M059J (cell line): Measurements from ENCODE around the gene NTRK2. TPM values are rescaled to one million over a fixed set of nuclear protein-coding genes. Genes with fewer than 3 reads are reported as not detected.

ENCODE experiments used
- DNase-seq: peaks from one replicate; pipeline ENCODE4 v3.0.0-alpha.2; 2012; ENCODE audit warnings: low read depth
- total RNA-seq: library from RNA; depleted of rRNA; stranded (reverse); fragments of >200 nt; shearing (Covaris generic); gene quantifications from 2 replicates; pipeline ENCODE4 v1.2.3, GENCODE V29; 2014

The NTRK2 gene
- total RNA-seq, 1 experiment from 2014 or later: 1.1 TPM

DNA sequence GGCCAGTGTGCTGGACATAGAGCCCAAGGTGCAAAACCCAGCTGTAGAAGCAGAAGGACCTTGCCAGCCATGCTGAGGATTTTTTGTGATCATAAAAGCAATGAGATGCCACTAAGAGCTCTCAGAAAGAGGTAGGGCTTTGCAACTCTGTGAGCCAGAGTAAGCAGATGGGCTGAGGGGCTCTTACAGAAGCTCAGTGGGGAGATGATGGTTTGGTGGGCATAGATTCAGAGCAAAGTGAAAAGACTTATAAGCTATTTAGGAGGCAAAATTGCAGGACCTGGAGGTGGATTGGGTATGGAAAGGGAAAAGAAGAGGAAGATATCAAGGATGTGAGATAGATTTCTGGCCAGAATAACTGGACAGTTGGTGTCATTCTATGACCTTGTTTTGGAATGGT, 302.0 kb downstream of the NTRK2 start:
- DNase-seq: no peak

DNA sequence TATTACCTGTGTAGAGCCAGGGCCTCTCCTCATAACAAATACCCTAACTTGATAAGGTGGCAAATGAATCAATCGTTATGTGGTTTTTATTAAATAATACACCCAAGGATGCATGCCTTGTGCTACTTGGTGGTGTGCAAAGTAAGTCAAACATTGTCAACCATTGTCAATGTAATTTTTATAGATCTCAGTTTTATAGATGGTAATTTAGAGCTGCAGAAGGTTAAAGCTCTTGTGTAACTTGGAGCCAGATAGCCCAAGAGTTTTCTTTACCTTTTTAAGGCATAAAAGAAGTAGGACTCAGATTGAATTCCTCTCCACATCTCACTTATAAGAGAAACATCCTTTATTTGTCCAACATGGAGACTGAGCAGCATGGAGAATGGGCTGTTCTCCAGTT, 304.7 kb downstream of the NTRK2 start:
- no peak for DNase-seq

DNA sequence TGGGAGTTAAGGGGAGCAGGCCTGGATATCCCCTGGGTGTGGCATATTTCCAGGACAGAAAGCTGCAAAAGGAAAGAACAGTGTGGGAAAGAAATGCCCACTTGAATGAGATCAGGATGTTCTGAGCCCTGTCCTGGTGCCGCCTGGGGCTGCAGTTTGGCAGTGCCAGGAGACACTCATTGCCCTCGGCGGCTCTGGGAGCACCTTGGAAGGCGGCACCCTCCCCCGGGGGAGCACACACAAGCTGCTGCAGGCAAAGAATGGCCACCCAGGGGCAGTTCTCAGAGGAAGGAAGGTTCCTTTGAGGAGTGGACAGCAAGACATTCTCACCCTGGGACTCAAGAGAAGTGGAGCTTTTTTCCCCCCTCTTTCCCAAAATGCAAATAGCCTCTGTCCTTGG, 305.3 kb downstream of the NTRK2 start:
- DNase-seq: peak; percentile 52

DNA sequence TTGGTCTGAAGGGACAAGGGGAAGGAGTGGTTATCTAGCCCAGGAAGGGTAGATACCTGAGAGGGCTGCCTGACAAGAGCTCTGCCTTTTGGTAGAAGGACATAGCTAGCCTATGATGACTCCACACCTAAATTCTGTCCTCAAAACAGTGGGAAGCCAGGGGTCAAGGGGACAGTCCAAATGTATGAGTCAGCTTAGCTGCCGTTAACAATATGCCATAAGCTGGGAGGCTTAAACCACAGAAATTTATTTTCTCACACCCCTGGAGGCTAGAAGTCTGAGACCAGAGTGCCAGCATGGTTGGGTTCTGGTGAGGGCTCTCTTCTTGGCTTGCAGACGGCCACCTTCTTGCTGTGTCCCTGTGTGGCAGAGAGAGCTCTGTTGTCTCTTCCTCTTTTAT, 306.4 kb downstream of the NTRK2 start:
- peak; percentile 96 for DNase-seq

DNA sequence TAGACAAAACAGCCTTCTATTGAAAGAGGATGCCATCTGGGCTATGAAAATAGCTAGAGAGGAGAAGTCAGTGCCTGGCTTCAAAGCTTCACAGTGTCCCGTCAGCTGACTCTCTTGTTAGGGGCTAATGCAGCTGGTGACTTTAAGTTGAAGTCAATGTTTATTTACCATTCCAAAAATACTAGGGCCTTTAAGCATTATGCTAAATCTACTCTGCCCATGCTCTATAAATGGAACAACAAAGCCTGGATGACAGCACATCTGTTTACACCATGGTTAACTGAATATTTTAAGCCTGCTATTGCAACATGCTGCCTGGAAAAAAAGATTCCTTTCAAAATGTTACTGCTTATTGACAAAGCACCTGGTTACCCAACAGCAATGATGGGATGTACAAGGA, 309.1 kb downstream of the NTRK2 start:
- DNase-seq: peak; percentile 55

DNA sequence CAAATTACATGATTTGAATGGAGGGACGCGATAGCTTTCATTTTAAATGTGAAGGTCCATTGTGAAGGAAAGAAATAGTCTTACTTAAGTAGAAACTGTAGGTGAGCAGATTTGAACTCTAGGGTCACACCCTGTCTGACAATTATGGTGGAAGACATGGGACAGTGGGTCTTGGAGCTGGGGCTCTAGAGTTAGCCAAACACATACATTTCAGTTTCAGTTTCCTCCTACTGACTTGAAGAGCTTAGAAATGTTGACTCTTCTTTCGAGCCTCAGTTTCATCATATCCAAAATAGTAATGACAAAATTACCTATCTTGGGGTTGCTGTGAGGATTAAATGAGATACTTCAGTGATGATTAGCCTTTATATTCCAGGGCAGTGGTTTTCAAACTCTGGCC, 314.2 kb downstream of the NTRK2 start:
- DNase-seq: no peak

DNA sequence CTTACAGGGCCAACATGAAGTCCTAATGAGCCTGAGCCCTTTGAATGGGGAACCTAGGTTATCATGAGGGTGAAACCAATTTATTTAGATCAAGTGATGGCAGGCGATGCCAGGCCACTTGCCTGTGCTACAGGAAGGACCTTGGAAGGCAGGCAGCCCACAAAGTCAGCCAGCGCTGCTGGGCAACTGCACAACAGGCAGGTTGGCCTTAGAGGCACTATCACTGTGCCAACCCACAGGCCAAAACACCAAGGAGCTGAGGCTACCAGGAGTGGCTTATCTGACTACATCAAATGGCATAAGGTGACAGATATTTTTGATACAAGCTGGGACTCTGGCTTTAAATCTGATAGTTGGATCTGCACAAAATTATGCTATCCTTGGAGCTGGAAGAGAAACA, 319.1 kb downstream of the NTRK2 start:
- no peak for DNase-seq

DNA sequence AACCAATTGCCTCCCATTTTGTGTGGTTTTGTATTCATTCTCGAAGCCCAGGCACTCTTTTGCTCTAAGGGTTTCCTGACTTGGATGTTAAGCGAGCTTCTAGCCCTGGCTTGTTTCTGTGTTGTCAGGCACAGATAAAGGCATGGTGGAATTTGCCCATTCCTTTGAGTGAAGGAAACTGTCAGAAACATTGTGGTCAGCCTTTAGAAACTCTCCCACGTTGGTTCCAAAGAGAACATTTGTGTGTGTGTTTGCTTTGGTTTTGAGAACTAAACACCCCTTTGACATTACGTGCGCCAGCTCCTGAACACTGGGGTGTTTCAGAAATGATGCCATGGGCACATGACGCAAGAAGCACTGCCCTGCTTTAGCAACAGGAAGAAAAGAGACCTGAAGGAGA, 320.9 kb downstream of the NTRK2 start:
- peak; percentile 53 for DNase-seq

DNA sequence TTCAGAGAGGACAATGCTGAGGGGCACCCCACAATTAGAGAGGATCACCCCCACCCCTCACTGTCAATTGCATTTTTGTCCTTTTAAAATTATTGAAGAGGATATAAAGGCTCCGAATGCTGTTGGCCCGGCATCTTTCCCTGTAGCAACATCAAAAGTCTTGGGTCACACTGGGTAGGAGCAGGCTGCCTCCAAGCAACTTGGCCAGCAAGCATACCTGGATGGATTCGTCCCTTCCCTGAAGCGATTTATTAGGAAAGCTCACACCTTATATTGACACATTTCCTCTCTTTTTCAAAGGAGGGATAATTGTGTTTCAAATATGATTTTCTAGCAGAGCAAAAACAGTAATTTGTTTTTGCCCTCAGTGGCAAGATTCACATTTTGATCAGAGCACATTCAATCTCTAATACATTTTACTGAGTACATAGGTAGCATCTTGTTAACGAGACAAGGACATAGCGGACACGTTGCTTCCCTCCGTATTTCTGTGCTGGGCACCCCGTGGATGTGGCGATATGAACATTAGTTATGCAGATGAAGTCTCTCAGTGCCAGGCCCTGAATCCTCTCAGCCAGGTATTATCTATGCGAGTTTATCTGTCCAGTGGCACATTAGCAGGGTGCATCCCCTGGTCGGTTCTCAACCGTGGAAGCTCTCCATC, 321.5 kb downstream of the NTRK2 start:
- DNase-seq: no peak

DNA sequence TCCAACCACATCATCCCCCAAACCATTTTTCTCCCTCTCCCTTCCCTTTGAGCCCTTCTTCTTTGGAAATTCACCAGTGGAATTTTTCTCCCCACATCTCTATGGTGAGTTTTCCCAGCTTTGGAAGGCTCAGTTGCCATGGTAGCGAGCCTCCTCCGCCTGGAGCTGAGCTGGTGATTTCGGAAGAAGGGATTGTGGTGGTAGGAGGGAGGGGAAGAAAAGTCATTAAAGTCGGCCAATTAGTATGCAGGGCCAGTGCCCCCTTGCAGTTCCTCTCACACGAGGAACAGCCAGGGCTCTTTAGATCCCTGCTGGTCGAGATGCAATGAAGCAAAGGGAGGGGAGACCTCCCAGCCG, 322.0 kb downstream of the NTRK2 start:
- DNase-seq: no peak

DNA sequence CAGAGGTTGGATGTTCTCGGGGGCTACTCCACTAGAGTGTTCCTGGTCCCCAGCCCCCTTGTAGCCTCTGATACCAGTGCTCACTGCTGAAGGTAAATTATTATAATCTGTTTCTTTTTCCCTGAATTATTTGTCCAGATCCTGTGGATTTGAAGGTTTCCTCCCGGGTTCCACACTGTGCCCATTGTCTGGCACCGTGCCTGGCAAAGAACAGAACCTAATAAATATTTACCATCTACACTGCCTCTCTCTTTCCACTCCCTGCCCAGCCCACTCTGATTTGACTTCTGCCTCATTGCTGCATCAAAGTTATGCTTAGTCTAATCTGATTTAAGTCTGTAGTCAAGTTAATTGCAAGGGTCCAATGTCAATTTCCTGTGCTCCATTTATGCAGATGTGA, 322.9 kb downstream of the NTRK2 start:
- DNase-seq: no peak

DNA sequence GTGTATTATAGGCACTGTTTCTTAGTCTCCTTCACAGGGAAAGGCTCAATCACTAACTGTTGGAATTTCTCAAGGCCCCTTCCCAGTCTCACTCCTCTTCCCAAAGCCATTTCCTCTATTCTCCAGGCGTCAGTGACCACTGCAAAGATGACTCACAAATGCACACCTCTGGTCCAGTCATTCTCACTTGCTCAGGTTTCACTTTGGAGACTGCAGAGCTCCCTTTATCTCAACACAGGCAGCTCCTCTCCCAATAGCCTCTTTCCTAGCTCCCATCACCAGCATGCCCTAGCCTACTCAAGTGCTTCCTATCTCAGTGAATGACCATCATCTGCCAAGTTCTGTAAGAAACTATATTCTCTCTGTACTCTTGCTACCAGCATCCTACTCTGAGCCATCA, 323.6 kb downstream of the NTRK2 start:
- peak; percentile 75 for DNase-seq

DNA sequence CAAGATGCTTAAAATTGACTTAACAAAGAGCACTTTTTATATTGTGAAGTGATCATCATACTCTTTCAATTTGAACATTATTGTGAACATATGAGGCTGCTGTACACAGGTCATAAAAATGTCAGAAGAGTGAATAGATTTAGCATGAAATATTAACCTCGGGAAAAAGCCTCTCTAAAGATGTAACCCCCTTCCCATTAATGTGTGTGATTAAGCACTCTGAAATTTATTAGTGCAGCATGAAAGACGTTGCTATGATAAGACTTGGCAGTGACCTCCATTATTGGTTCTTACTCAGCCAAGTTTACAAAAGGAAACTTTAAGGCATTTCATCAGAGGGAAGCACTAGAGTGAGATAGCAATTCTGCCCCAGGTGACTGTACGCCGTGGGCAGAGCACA, 326.5 kb downstream of the NTRK2 start:
- DNase-seq: peak; percentile 82

DNA sequence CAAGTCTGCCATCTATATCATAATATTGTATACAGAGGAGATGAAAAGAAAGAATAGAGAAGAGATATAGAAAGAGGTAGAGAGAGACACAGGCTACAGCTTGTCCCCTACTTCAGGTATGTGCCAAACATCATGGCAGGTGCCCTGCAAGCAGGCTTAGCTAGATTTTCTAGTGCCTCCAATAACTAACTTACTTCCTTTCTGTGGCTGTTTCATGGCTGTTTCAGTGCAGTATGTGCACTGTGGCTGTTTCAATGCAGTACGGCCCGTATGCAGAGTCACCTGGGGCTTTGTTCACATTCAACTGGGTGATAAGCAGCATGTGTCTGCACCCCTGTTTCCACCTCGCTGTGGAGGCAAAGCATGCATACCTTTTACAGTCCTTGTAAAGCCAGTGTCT, 327.2 kb downstream of the NTRK2 start:
- DNase-seq: no peak

DNA sequence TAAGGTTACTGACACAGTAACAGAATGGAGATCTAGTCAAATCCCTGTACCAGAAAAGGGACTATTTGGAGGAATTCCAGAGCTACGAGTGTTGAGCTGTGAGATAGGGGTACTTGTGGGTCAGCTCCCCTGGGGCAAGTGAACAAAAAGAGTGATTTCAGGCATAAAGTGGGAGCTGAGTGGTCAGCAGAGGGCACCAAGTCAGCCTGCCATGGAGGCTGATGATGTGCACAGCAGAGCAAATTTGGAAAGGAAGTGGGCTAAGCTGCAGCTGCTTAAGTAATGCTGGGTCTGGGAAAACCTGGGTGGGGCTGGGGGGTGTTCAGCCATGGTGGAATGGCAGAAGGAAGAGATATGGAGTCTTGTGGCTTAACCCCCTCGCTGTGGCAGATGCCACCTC, 327.9 kb downstream of the NTRK2 start:
- DNase-seq: peak; percentile 33

DNA sequence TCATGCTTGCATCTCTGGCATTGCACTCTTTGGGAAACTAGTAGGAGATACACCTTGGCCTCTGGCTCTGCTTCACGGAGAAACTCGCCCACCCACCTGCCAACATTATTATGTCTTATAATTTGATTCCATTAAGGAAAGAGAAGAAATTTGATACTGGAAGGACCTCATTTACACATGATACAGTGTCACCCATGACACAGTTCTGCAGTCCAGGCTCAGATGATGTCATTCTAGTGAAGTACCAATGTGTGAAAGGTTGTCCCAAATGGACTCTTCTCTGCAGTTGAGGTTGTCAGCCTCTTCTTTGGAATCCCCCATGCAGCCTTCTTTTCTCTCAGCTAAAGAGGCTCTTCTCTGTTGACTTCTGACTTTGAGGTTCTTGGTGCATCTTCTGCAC, 329.1 kb downstream of the NTRK2 start:
- no peak for DNase-seq

DNA sequence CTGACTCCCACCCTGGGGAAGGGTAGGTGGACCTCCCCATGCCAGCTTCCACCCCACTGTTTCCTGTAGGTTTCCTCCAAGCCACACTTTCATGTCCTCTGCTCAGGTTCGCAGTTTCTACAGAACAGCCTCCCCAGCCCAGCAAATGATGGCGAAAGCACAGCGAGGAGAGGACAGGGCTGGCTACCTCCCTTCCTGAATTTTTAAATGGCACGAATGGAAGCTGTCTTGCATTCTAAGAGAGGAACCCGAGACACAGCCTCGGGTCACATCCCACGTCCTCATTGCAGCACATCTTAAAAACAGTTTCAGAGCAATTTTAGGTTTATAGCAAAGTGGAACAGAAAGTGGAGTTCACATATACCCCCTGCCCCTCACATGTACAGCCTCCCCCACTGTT, 330.3 kb downstream of the NTRK2 start:
- DNase-seq: no peak

DNA sequence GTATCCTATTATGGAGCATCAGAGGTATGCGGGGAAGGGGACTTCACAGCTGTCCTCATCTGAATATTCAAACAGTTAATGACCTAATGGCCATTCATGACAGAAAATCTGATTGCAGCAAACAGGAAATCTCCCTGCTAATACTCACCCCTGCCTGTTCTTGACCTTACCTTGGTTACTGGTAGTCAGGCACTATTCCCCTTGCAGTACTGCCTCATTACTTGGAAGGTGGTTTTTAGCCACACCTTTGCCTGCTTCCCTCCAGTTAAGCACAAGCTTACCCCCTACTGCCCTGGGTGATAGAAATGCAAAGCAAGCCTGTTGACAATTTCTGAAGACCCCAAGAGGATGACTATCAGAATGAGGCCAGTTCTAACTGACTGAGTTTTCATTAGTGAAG, 332.4 kb downstream of the NTRK2 start:
- DNase-seq: no peak

DNA sequence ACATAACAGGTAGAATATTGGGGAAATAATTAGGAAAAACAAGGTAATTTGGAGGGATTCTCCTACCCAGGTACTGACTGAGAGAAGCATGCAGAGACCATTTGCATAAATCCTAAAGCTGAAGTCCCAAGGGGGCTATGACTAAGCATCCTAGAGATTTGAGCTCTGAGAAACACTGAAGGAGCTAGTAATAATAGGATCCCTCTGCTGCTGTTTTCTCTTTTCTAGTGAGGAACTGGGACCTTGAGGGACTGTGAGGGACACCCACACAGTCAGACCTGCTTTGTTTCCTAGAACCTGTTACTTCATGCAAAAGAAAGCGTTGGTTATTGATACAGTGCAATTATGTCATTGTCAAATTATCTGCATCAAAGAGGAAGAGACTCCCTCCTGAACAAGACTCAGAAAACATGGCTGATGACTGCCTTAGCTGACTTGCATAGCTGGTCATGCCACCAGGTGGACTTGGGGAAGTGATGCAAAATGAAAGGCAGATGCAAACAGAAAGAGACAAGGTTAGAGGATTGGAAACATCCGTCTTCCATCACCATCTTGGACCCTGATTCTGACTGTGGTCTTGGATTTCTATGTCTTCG, 335.4 kb downstream of the NTRK2 start:
- DNase-seq: no peak

DNA sequence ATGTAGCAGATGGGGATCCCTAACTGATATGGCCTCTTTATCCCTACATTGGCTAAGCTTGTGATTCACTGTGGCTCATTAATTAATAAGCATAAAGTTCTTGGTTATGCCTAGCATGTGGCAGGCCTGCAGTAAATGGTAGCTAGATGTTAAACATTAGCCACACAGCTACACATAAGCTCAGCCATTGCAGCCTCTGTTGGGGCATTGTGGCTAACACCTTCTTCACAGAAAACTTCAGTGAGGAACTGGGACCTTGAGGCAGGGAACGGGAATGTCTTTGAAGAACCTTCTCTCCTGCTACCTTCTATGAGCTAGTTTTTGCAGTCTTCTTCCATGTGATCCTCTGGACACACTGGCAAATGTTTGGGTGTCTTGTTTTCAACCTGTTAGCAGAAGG, 338.2 kb downstream of the NTRK2 start:
- DNase-seq: no peak

DNA sequence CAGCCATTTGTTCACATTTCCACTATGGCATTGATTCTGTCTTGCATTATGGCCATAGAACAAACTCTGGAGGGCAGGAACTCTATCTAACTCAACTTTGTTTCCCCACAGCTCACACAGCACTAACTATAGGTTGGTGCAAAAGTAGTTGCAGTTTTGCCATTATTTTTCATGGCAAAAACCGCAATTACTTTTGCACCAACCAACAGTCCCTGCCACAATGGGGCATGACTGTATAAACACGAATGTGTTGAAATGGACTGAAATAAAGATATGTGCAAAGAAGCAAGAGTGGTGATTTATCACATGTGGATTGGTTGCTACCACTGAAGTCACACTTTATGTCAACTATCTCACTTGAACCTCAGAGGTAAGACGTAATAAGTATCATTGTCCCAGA, 338.7 kb downstream of the NTRK2 start:
- DNase-seq: no peak

DNA sequence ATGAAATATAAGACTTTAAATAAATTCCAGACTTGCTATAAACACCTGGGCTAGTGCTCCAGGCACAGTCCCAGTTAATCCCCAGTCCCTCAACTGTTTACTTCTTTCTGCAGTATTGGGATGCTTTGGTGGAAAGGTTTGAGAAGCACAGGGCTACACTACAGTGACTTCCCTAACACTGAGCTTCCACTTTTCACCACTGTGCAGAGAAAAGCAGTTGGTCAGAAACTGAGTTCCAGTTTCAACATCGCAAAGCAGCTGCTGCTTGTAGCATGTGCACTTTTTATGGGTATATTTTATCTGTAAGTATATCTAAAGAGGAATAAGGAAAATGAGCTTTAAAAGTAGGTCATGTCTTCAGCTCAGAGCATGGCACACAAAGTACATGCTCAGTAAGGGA, 339.7 kb downstream of the NTRK2 start:
- DNase-seq: no peak

DNA sequence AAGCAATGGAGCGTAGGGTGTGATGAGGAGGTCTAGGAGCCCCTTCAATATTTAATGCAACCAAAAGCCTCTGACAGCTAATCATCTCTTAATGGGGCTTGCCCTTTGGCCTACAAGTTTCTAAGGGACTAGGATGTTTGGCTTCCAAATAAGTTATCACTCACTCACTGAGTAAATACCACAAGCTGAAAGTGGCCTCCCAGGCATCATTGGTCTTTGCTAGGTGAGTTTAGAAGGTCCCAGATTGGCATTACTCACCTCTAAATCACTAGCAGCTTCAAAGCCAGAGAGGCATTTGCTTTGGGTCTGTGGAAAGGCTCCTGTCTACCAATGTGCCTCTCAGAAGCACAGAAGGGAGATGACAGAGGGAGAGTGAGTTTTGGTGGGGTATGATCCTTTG, 344.2 kb downstream of the NTRK2 start:
- DNase-seq: peak; percentile 92

DNA sequence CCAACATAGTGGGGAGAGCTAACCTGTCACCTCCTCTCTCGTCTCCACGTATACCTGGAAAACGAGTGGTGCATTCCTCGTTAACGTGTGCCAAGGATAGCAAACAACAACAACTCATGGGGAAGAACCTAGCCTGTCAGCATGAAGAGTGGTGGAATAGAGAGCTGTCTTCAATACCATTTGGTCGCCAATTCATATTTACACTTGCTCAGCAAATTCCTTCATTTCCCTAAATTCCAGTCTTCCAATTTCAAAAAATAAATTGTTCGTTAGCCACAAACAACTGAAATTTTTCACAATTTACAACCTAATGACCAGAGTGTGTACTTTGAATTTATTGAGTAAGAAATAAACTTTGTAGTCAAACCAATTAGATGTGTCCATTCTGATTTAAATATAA, 344.8 kb downstream of the NTRK2 start:
- no peak for DNase-seq
